Spleen (tissue), 11 donors: ENCODE measurements around the gene SPATA6L. TPM values are rescaled to one million over a fixed set of nuclear protein-coding genes. Genes with fewer than 3 reads are reported as not detected.

Source experiments
- DNase-seq: peaks from one replicate; pipeline ENCODE4 v3.0.0-alpha.2; 2020
- H3K27ac ChIP-seq, 8 donors: fragments of 200-600 bp; sonication (generic) in 7 of 8; 1 replicate in 4 of 8; 2 replicates in 4 of 8; pipeline versions ENCODE4 v1.5.0 to v1.8.0; 2016 to 2021; ENCODE audit warnings: inconsistent platforms in 4 of 8, mild to moderate bottlenecking in 4 of 8, moderate library complexity in 1 of 8
- H3K27me3 ChIP-seq, 7 donors: fragments of 200-600 bp; sonication (generic) in 6 of 7; replicated peaks in 1 of 7; 1 replicate in 4 of 7; 2 replicates in 3 of 7; pipeline versions ENCODE4 v1.5.0 to v1.8.0; 2016 to 2021; ENCODE audit warnings: inconsistent platforms in 3 of 7, mild to moderate bottlenecking in 1 of 7
- H3K36me3 ChIP-seq, 6 donors: fragments of 200-600 bp; sonication (generic) in 5 of 6; 1 replicate in 4 of 6; 2 replicates in 2 of 6; pipeline versions ENCODE4 v1.5.0 to v1.8.0; 2016 to 2021; ENCODE audit warnings: inconsistent platforms in 2 of 6
- H3K4me1 ChIP-seq, 6 donors: fragments of 200-600 bp; sonication (generic) in 5 of 6; 1 replicate in 3 of 6; 2 replicates in 3 of 6; pipeline versions ENCODE4 v1.5.0 to v1.8.0; 2016 to 2021; ENCODE audit warnings: inconsistent platforms in 3 of 6
- H3K4me3 ChIP-seq, 8 donors: fragments of 200-600 bp; sonication (generic) in 7 of 8; 1 replicate in 4 of 8; 2 replicates in 4 of 8; pipeline versions ENCODE4 v1.5.0 to v1.8.0; 2016 to 2021; ENCODE audit warnings: inconsistent platforms in 4 of 8, mild to moderate bottlenecking in 4 of 8, moderate library complexity in 2 of 8
- H3K9me3 ChIP-seq, 8 donors: fragments of 200-600 bp; sonication (generic) in 7 of 8; 1 replicate in 4 of 8; 2 replicates in 4 of 8; pipeline versions ENCODE4 v1.5.0 to v1.8.0; 2016 to 2021; ENCODE audit warnings: inconsistent platforms in 4 of 8
- CTCF ChIP-seq, 11 experiments: fragments of 200-600 bp in 7 of 11; fragments of 450-650 bp in 4 of 11; sonication (generic) in 4 of 11; IDR thresholded peaks in 8 of 11; conservative IDR thresholded peaks in 3 of 11; 1 replicate in 7 of 11; 2 replicates in 4 of 11; pipeline versions ENCODE4 v1.4.0 to v1.8.0; 2016 to 2021; ENCODE audit warnings: antibody characterized with exemption in 11 of 11, inconsistent platforms in 4 of 11, mild to moderate bottlenecking in 1 of 11
- POLR2A ChIP-seq, 3 donors: fragments of 450-650 bp; IDR thresholded peaks; one replicate each; pipeline ENCODE4 v1.5.1; 2017; ENCODE audit warnings: antibody characterized with exemption in 3 of 3, mild to moderate bottlenecking in 1 of 3
- POLR2AphosphoS5 ChIP-seq, 3 donors: sonication (generic); formaldehyde crosslinking; IDR thresholded peaks; one replicate each; pipeline ENCODE4 v1.5.1; 2017; ENCODE audit warnings: antibody characterized with exemption in 3 of 3
- WGBS, 5 donors: extraction: QIAGEN DNeasy Blood & Tissue Kit in 3 of 5; methylation state at CpG; one replicate each; pipeline versions ENCODE4 v1.1.5 to v1.1.7; 2013 to 2018; 5-methylcytosine and 5-hydroxymethylcytosine counted together
- intact Hi-C: fragments of 100-400 bp; cut with DNase I; formaldehyde crosslinking; loops from one replicate; pipeline ENCODE4 v1.15.0; 2023; ENCODE audit warnings: low total_unique reads
- polyA plus RNA-seq, 3 donors: library from polyadenylated mRNA; stranded (reverse); fragments of 200-250 nt; gene quantifications; one replicate each; pipeline ENCODE4 v1.2.1, GENCODE V29; 2013
- total RNA-seq, 7 donors: library from RNA; depleted of rRNA in 3 of 7; stranded (reverse); fragments of >200 nt in 3 of 7; fragmentation: NEBNext Ultra II Directional in 4 of 7; extraction: Animal tissue kit (Norgen Biotek cat#: 25700) in 4 of 7; gene quantifications; one replicate each; pipeline versions ENCODE4 v1.1.0 to v1.2.1, GENCODE V29; 2016 to 2021
- donor health status: healthy with polysubstance abuse.
- donor health status: DM: no; HTN: no; CAD: no; lungs with moderate emphysema.
- donor health status: DM: no; HTN: no; CAD: no.
- donor health status: Bipolar disorder and iron deficiency.
- donor health status: healthy.
- donor health status: DM: no; HTN: no; CAD: no.
- donor health status: DM: yes; HTN: yes; CAD: no.

Gene SPATA6L
- total and polyA plus RNA-seq, 10 donors = 0.32 to 5.7 (median 1.1) TPM

GRCh38 chr9:4706971-4707622 is 40.8 kb upstream of the SPATA6L start:
- no peak overlapping the region for H3K27ac ChIP-seq

GRCh38 chr9:4706021-4706420 is 39.7 kb upstream of the SPATA6L start:
- Histone ChIP-seq H3K36me3 (peaks cover 0 to 93% (median 19%) of the 10 kb centered on the region in 6 donors), H3K4me3 (no peak overlapping the region), H3K4me1 (no peaks in the 10 kb centered on the region), H3K9me3 (no peaks in the 10 kb centered on the region), H3K27ac (no peak overlapping the region), H3K27me3 (no peaks in the 10 kb centered on the region)
- WGBS, 5 donors = 60 to 88% (median 70%) methylated on average over 2 of the region's 2 CpGs
- DNase-seq = no peak
- intact Hi-C loops = no loop called here
- TF ChIP-seq POLR2A (IDR thresholded peaks at IDR 0.05) (no peak), CTCF (IDR thresholded peaks at IDR 0.05 in 8 of 11, conservative IDR thresholded peaks at IDR 0.05 in 3 of 11) (no peak), POLR2AphosphoS5 (IDR thresholded peaks at IDR 0.05) (no peak)

More at GRCh38 chr9:4706971-4707622, 40.8 kb upstream of the SPATA6L start:
- WGBS, 5 donors = 77 to 91% (median 85%) methylated on average over 4 of the region's 4 CpGs
- H3K9me3 ChIP-seq = no peaks in the 10 kb centered on the region
- peaks cover 0 to 93% (median 17%) of the 10 kb centered on the region in 6 donors for H3K36me3 ChIP-seq
- no peaks in the 10 kb centered on the region for H3K27me3 ChIP-seq
- no peak overlapping the region for H3K4me3 ChIP-seq
- TF ChIP-seq POLR2AphosphoS5 (IDR thresholded peaks at IDR 0.05) = no peak
- TF ChIP-seq POLR2A (IDR thresholded peaks at IDR 0.05) = no peak
- no peak for TF ChIP-seq CTCF (IDR thresholded peaks at IDR 0.05 in 8 of 11, conservative IDR thresholded peaks at IDR 0.05 in 3 of 11)
- intact Hi-C loops = no loop called here
- no peaks in the 10 kb centered on the region for H3K4me1 ChIP-seq
- no peak for DNase-seq

GRCh38 chr9:4704129-4704528 is 37.8 kb upstream of the SPATA6L start:
- Histone ChIP-seq H3K4me1 (no peaks in the 10 kb centered on the region), H3K27ac (no peak overlapping the region), H3K9me3 (no peaks in the 10 kb centered on the region), H3K4me3 (no peak overlapping the region), H3K36me3 (peaks cover 0 to 93% (median 28%) of the 10 kb centered on the region in 6 donors), H3K27me3 (no peaks in the 10 kb centered on the region)
- intact Hi-C loops = no loop called here
- no peak for DNase-seq
- WGBS, 5 donors = 90 to 98% (median 97%) methylated on average over 2 of the region's 2 CpGs
- TF ChIP-seq CTCF (IDR thresholded peaks at IDR 0.05 in 8 of 11, conservative IDR thresholded peaks at IDR 0.05 in 3 of 11) = no peak
- no peak for TF ChIP-seq POLR2AphosphoS5 (IDR thresholded peaks at IDR 0.05)
- TF ChIP-seq POLR2A (IDR thresholded peaks at IDR 0.05) = no peak

DNA sequence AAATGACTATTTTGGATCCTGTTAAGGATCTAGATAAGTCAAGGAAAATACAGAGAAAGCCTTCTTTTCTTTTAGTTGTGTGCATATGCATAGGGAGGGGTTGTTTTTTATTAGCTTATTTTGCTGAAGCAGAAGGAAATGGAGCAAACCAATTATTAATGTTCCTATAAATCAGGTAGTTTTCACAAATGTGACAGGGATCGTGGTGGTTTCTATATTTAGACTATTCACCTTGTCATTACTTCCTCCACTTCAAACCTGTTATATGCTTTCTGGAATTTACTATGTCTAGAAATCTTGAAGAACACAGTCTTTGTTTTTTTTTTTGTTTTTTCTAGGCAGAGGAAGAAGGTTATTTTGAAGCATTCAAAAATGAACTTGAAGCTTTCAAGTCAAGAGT is 35.2 kb upstream of the SPATA6L start:
- no peak for TF ChIP-seq CTCF (IDR thresholded peaks at IDR 0.05 in 8 of 11, conservative IDR thresholded peaks at IDR 0.05 in 3 of 11)
- TF ChIP-seq POLR2AphosphoS5 (IDR thresholded peaks at IDR 0.05) = no peak
- TF ChIP-seq POLR2A (IDR thresholded peaks at IDR 0.05) = no peak
- intact Hi-C loops = no loop called here
- no peaks in the 10 kb centered on the region for H3K9me3 ChIP-seq
- 23 to 53% (median 33%) methylated on average over 1 of the region's 1 CpG for WGBS, 5 donors
- no peak overlapping the region for H3K27ac ChIP-seq
- H3K36me3 ChIP-seq = peaks cover 0 to 97% (median 40%) of the 10 kb centered on the region in 6 donors
- DNase-seq = no peak
- H3K27me3 ChIP-seq = no peaks in the 10 kb centered on the region
- no peaks in the 10 kb centered on the region for H3K4me1 ChIP-seq
- H3K4me3 ChIP-seq = no peak overlapping the region
